Dermis microvascular lymphatic vessel endothelial cell (primary cell): ENCODE results near the gene PRR15. TPM values are rescaled to one million over a fixed set of nuclear protein-coding genes. Genes with fewer than 3 reads are reported as not detected.
"Not testable (repeated sequence)": the region's sequence is repeated elsewhere in the genome, so short reads cannot be mapped to it uniquely, and the experiment has no call there.

Source experiments
- DNase-seq, 2 donors: peaks; one replicate each; pipeline versions ENCODE4 v3.0.0 to v3.0.0-alpha.2; 2010; ENCODE audit warnings: low read depth in 2 of 2
- total RNA-seq: library from RNA; depleted of rRNA; stranded (reverse); fragments of >200 nt; gene quantifications from 2 replicates; pipeline ENCODE4 v1.2.1, GENCODE V29; 2014

PRR15 gene
- 0.13 TPM in 1 of 2 replicates, not detected in the other for total RNA-seq

- DNase-seq: peak in 1 of 2 donors; percentile 65
These were observed at the start of gene PRR15 for GRCh38 chr7:29563590-29564495. TSS of gene PRR15 (plus strand) at chr7:29563835. CDS start at chr7:29566330, 2,495 bp downstream.

GRCh38 chr7:29516491-29516890 is 47.1 kb upstream of the PRR15 start:
- DNase-seq: no peak

GRCh38 chr7:29518616-29519015 is 45.0 kb upstream of the PRR15 start:
- no peak for DNase-seq

GRCh38 chr7:29523728-29524127 is 39.9 kb upstream of the PRR15 start:
- DNase-seq: peak in 1 of 2 donors; percentile 58

GRCh38 chr7:29527505-29528108 is 36.0 kb upstream of the PRR15 start:
- no peak for DNase-seq

- not testable (repeated sequence) for DNase-seq
These were observed 35.1 kb upstream of the PRR15 start for GRCh38 chr7:29528526-29528925.

- no peak for DNase-seq
These were observed 25.2 kb upstream of the PRR15 start for GRCh38 chr7:29538389-29538788.

- no peak for DNase-seq
These were observed 24.2 kb upstream of the PRR15 start for GRCh38 chr7:29539471-29539870.

- DNase-seq: no peak
These were observed 16.2 kb upstream of the PRR15 start for GRCh38 chr7:29547421-29547820.

- no peak for DNase-seq
These were observed 14.8 kb upstream of the PRR15 start for GRCh38 chr7:29548823-29549222.

- no peak for DNase-seq
These were observed 11.2 kb upstream of the PRR15 start for GRCh38 chr7:29552392-29552791.

GRCh38 chr7:29555061-29555460 is 8.6 kb upstream of the PRR15 start:
- DNase-seq: no peak

- no peak for DNase-seq
These were observed 7.0 kb upstream of the PRR15 start for GRCh38 chr7:29556405-29557195.

GRCh38 chr7:29557954-29558353 is 5.7 kb upstream of the PRR15 start:
- no peak for DNase-seq

GRCh38 chr7:29561271-29561670 is 2.4 kb upstream of the PRR15 start:
- no peak for DNase-seq

- no peak for DNase-seq
These were observed 1.3 kb upstream of the PRR15 start for GRCh38 chr7:29562307-29562706.

- DNase-seq: peak in 1 of 2 donors; percentile 65
These were observed 1.0 kb downstream of the PRR15 start for GRCh38 chr7:29564496-29565223.

GRCh38 chr7:29565224-29565630 is 1.6 kb downstream of the PRR15 start:
- no peak for DNase-seq

GRCh38 chr7:29565634-29565981 is 2.0 kb downstream of the PRR15 start:
- no peak for DNase-seq

GRCh38 chr7:29565982-29566746 is 2.5 kb downstream of the PRR15 start:
- DNase-seq: peak in 1 of 2 donors; percentile 10

- no peak for DNase-seq
These were observed 3.5 kb downstream of the PRR15 start for GRCh38 chr7:29567174-29567573.
